HCT116 (cell line): ENCODE results near the gene RASGEF1B. TPM values are rescaled to one million over a fixed set of nuclear protein-coding genes. Genes with fewer than 3 reads are reported as not detected.

ENCODE experiments used
- ATAC-seq: fragments of 200-7000 bp; cut with Tn5 transposase; 2 replicates; pipeline ENCODE4 v1.9.1; 2020; ENCODE audit warnings: mild to moderate bottlenecking, moderate library complexity
- BruUV-seq: library from RNA; stranded (reverse); fragments of 400-500 nt; replicated peaks from 2 replicates; lab custom pipeline; 2021; lab: Mats Ljungman, UMichigan
- CTCF ChIA-PET: fragments of 300-600 bp; sonication (Branson Sonifier 250); formaldehyde crosslinking; loops from one replicate; lab custom pipeline; 2021; ENCODE audit warnings: antibody characterized with exemption; lab: Charles Lee
- POLR2A ChIA-PET: fragments of 300-600, 350-600 bp; sonication (Branson Sonifier 250); formaldehyde crosslinking; loops from one replicate; lab custom pipeline; 2021; ENCODE audit warnings: antibody characterized with exemption; lab: Charles Lee
- RAD21 ChIA-PET, 2 experiments: fragments of 300-600 bp; sonication (Branson Sonifier 250); formaldehyde crosslinking; loops; one replicate each; lab custom pipeline; 2023; ENCODE audit warnings: low total read pairs in 2 of 2; ENCODE audit not compliant: uncharacterized antibody in 2 of 2, unreplicated experiment in 2 of 2, low non-redundant PET in 1 of 2; lab: Charles Lee
- DNase-seq: peaks from one replicate; pipeline ENCODE4 v3.0.0-alpha.2; 2010; ENCODE audit warnings: low read depth, low spot score
- H2AFZ ChIP-seq: fragments of 200-600 bp; shearing (Covaris generic), sonication (generic); 2 replicates; pipeline ENCODE4 v1.6.1; 2017; ENCODE audit warnings: low read depth, mixed run types, mixed read lengths, antibody characterized with exemption, low read length; ENCODE audit not compliant: poor library complexity, severe bottlenecking
- H3K27ac ChIP-seq: 2 replicates; pipeline ENCODE4 v1.5.1; 2012; ENCODE audit warnings: low read depth, low read length
- H3K27me3 ChIP-seq: fragments of 200-600 bp; sonication (generic); 2 replicates; pipeline ENCODE4 v1.6.1; 2016; ENCODE audit warnings: mixed run types, low read length, mixed read lengths; ENCODE audit not compliant: insufficient read depth
- H3K36me3 ChIP-seq, 2 experiments: fragments of 200-500 bp in 1 of 2; fragments of 200-600 bp in 1 of 2; sonication (Bioruptor generic) in 1 of 2; sonication (generic) in 1 of 2; 2 replicates each; pipeline versions ENCODE4 v1.5.1 to v1.6.1; 2014 to 2016; ENCODE audit warnings: low read length in 2 of 2, inconsistent platforms in 1 of 2, mixed read lengths in 1 of 2, mixed run types in 1 of 2; ENCODE audit not compliant: insufficient read depth in 2 of 2, control insufficient read depth in 1 of 2
- H3K4me1 ChIP-seq, 2 experiments: fragments of 200-600 bp in 1 of 2; sonication (generic) in 1 of 2; 2 replicates each; pipeline versions ENCODE4 v1.5.1 to v1.6.1; 2012 to 2017; ENCODE audit warnings: low read length in 2 of 2, inconsistent platforms in 1 of 2, mild to moderate bottlenecking in 1 of 2, mixed read lengths in 1 of 2, mixed run types in 1 of 2, moderate library complexity in 1 of 2; ENCODE audit not compliant: insufficient read depth in 2 of 2, control insufficient read depth in 1 of 2
- H3K4me2 ChIP-seq: fragments of 200-600 bp; sonication (generic); 2 replicates; pipeline ENCODE4 v1.6.1; 2017; ENCODE audit warnings: mixed run types, low read length, mixed read lengths
- H3K4me3 ChIP-seq, 2 experiments: fragments of 200-600 bp in 1 of 2; sonication (generic) in 1 of 2; replicated peaks in 1 of 2; 2 replicates each; pipeline ENCODE4 v1.5.1; 2011 to 2016; ENCODE audit warnings: low read length in 2 of 2, control low read depth in 1 of 2, low read depth in 1 of 2, mild to moderate bottlenecking in 1 of 2, mixed read lengths in 1 of 2, mixed run types in 1 of 2
- H3K79me2 ChIP-seq: fragments of 200-600 bp; sonication (generic); 2 replicates; pipeline ENCODE4 v1.6.1; 2017; ENCODE audit warnings: mild to moderate bottlenecking, mixed run types, low read length, moderate library complexity, mixed read lengths; ENCODE audit not compliant: insufficient read depth
- H3K9ac ChIP-seq: fragments of 200-600 bp; sonication (generic); 2 replicates; pipeline ENCODE4 v1.6.1; 2016; ENCODE audit warnings: low read length, mixed read lengths
- H3K9me2 ChIP-seq: fragments of 200-600 bp; sonication (generic), shearing (Covaris generic); 2 replicates; pipeline ENCODE4 v1.6.1; 2017; ENCODE audit warnings: mixed run types, mild to moderate bottlenecking, moderate library complexity; ENCODE audit not compliant: insufficient read depth
- H3K9me3 ChIP-seq, 2 experiments: fragments of 200-500 bp in 1 of 2; fragments of 200-600 bp in 1 of 2; sonication (Bioruptor generic) in 1 of 2; sonication (generic) in 1 of 2; 2 replicates each; pipeline ENCODE4 v1.6.1; 2014 to 2017; ENCODE audit warnings: low read length in 2 of 2, mixed read lengths in 2 of 2, inconsistent platforms in 1 of 2, low read depth in 1 of 2, mild to moderate bottlenecking in 1 of 2, mixed run types in 1 of 2, moderate library complexity in 1 of 2; ENCODE audit not compliant: control insufficient read depth in 1 of 2, insufficient read depth in 1 of 2
- H4K20me1 ChIP-seq: fragments of 200-600 bp; sonication (generic), shearing (Covaris generic); 2 replicates; pipeline ENCODE4 v1.6.1; 2017; ENCODE audit warnings: mixed run types, mild to moderate bottlenecking, moderate library complexity; ENCODE audit not compliant: insufficient read depth
- CEBPB ChIP-seq: IDR thresholded peaks from 2 replicates; pipeline ENCODE4 v1.6.1; 2012; ENCODE audit warnings: low read depth
- ELF1 ChIP-seq: IDR thresholded peaks from 2 replicates; pipeline ENCODE4 v1.6.1; 2012; ENCODE audit warnings: low read depth, borderline replicate concordance
- EZH2phosphoT487 ChIP-seq: fragments of 200-600 bp; IDR thresholded peaks from 2 replicates; pipeline ENCODE4 v1.6.1; 2018; ENCODE audit warnings: antibody characterized with exemption, borderline replicate concordance
- FOSL1 ChIP-seq: IDR thresholded peaks from 2 replicates; pipeline ENCODE4 v1.6.1; 2012; ENCODE audit warnings: low read depth
- YY1 ChIP-seq: IDR thresholded peaks from 2 replicates; pipeline ENCODE4 v1.6.1; 2011; ENCODE audit warnings: low read length, low read depth, moderate library complexity, mild to moderate bottlenecking; ENCODE audit not compliant: insufficient replicate concordance; ENCODE audit errors: extremely low read depth
- ZNF274 ChIP-seq: fragments of 200-500 bp; sonication (Bioruptor generic); IDR thresholded peaks from 2 replicates; pipeline ENCODE4 v1.6.1; 2014; ENCODE audit warnings: mild to moderate bottlenecking, low read depth, low read length, inconsistent platforms
- intact Hi-C: fragments of 100-400 bp; cut with micrococcal nuclease; formaldehyde crosslinking; loops from 2 replicates; pipeline ENCODE4 v1.10.0; 2022
- total RNA-seq: library from RNA; stranded (reverse); gene quantifications from one replicate; pipeline ENCODE4 v1.2.1, GENCODE V29; 2021; ENCODE audit not compliant: unreplicated experiment
- TF ChIP-seq, protein P1 (sequence below): IDR thresholded peaks from 2 replicates; pipeline ENCODE4 v1.6.1; 2011; ENCODE audit warnings: mild to moderate bottlenecking, low read length, moderate library complexity; ENCODE audit not compliant: insufficient replicate concordance; ENCODE audit errors: extremely low read depth
- TF ChIP-seq, protein P2 (sequence below), 3 experiments: fragments of 200-600 bp in 1 of 3; sonication (generic) in 1 of 3; IDR thresholded peaks in 2 of 3; conservative IDR thresholded peaks in 1 of 3; 2 replicates each; pipeline ENCODE4 v1.5.1; 2012 to 2017; ENCODE audit warnings: low read depth in 2 of 3, low read length in 2 of 3, antibody characterized with exemption in 1 of 3, borderline replicate concordance in 1 of 3, control low read depth in 1 of 3, mild to moderate bottlenecking in 1 of 3, mixed read lengths in 1 of 3, mixed run types in 1 of 3, moderate library complexity in 1 of 3; ENCODE audit not compliant: insufficient read depth in 1 of 3

Gene RASGEF1B
- total RNA-seq, 1 experiment from 2014 or later, result 0.25 TPM

DNA sequence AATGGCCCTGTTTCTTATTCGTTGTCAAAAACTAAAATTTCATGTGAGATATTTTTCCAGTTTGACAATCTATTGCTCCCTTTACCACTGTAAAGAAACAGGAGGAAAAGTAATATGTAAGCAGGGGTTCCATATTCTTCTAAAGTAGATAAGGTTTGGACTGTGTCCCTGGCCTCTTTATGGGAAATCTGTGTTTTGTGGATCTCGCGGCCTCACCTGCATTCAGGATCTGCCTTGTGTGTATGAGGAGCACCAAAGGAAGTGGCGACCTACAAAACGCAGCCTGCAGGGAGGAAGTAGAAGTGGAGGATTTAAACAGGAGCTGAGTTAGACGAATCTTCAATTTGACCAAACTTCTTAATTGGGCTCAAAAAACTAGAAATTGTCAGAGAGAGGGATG is 67.0 kb downstream of the RASGEF1B start:
- H3K79me2 ChIP-seq, result no peaks in the 10 kb centered on the region
- intact Hi-C loops, result loop anchor here (1.0 to 5.0 kb wide), 2 partner anchors 813 to 864 kb away; no protein-coding TSS in a partner anchor
- H4K20me1 ChIP-seq, result no peaks in the 10 kb centered on the region
- no peak overlapping the region for H3K9ac ChIP-seq
- H3K9me2 ChIP-seq, result no peaks in the 10 kb centered on the region
- no peaks in the 10 kb centered on the region for H3K36me3 ChIP-seq
- ATAC-seq (no peak), DNase-seq (no peak)
- BruUV-seq, result no TSS peak
- ChIA-PET POLR2A (no interaction called here), CTCF (interaction anchor here (0.6 to 0.7 kb wide), 2 partner anchors 492 to 509 kb away, joined by 3 read pairs; no protein-coding TSS in a partner anchor), RAD21 (no interaction called here)
- H3K27me3 ChIP-seq, result peaks cover 30% of the 10 kb centered on the region
- no peaks in the 10 kb centered on the region for H3K9me3 ChIP-seq
- no peak overlapping the region for H3K27ac ChIP-seq
- H3K4me2 ChIP-seq, result no peak overlapping the region
- TF ChIP-seq, protein P1, sequence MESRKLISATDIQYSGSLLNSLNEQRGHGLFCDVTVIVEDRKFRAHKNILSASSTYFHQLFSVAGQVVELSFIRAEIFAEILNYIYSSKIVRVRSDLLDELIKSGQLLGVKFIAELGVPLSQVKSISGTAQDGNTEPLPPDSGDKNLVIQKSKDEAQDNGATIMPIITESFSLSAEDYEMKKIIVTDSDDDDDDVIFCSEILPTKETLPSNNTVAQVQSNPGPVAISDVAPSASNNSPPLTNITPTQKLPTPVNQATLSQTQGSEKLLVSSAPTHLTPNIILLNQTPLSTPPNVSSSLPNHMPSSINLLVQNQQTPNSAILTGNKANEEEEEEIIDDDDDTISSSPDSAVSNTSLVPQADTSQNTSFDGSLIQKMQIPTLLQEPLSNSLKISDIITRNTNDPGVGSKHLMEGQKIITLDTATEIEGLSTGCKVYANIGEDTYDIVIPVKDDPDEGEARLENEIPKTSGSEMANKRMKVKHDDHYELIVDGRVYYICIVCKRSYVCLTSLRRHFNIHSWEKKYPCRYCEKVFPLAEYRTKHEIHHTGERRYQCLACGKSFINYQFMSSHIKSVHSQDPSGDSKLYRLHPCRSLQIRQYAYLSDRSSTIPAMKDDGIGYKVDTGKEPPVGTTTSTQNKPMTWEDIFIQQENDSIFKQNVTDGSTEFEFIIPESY, result no peak
- TF ChIP-seq ELF1, result no peak
- no peak for TF ChIP-seq EZH2phosphoT487
- no peak for TF ChIP-seq FOSL1
- TF ChIP-seq ZNF274, result no peak
- TF ChIP-seq, protein P2, sequence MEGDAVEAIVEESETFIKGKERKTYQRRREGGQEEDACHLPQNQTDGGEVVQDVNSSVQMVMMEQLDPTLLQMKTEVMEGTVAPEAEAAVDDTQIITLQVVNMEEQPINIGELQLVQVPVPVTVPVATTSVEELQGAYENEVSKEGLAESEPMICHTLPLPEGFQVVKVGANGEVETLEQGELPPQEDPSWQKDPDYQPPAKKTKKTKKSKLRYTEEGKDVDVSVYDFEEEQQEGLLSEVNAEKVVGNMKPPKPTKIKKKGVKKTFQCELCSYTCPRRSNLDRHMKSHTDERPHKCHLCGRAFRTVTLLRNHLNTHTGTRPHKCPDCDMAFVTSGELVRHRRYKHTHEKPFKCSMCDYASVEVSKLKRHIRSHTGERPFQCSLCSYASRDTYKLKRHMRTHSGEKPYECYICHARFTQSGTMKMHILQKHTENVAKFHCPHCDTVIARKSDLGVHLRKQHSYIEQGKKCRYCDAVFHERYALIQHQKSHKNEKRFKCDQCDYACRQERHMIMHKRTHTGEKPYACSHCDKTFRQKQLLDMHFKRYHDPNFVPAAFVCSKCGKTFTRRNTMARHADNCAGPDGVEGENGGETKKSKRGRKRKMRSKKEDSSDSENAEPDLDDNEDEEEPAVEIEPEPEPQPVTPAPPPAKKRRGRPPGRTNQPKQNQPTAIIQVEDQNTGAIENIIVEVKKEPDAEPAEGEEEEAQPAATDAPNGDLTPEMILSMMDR (IDR thresholded peaks at IDR 0.05 in 2 of 3, conservative IDR thresholded peaks at IDR 0.05 in 1 of 3; ENCODE audit: borderline replicate concordance in 1 of 3, insufficient read depth in 1 of 3, low read depth in 2 of 3, low read length in 2 of 3), result no peak
- no peak for TF ChIP-seq YY1
- no peak for TF ChIP-seq CEBPB
- no peaks in the 10 kb centered on the region for H3K4me1 ChIP-seq
- no peak overlapping the region for H2AFZ ChIP-seq
- H3K4me3 ChIP-seq, result no peak overlapping the region
